B cell (primary cell): ENCODE measurements around the gene TULP1. TPM values are rescaled to one million over a fixed set of nuclear protein-coding genes. Genes with fewer than 3 reads are reported as not detected.

ENCODE experiments used
- ATAC-seq: fragments of 200-7000 bp; cut with Tn5 transposase; one replicate; pipeline ENCODE4 v1.10.0; 2021; ENCODE audit warnings: low read depth, mild to moderate bottlenecking, moderate number of reproducible peaks, moderate library complexity
- CTCF ChIA-PET: fragments of 350-600 bp; sonication (Branson Sonifier 250); formaldehyde crosslinking; loops from one replicate; lab custom pipeline; 2021; ENCODE audit warnings: antibody characterized with exemption, inconsistent platforms; lab: Charles Lee
- POLR2A ChIA-PET: fragments of 350-600 bp; sonication (Branson Sonifier 250); formaldehyde crosslinking; loops from one replicate; lab custom pipeline; 2021; ENCODE audit warnings: antibody characterized with exemption; lab: Charles Lee
- DNase-seq: peaks from one replicate; pipeline ENCODE4 v3.0.0; 2013
- H2AFZ ChIP-seq: 2 replicates; pipeline ENCODE4 v1.6.1; 2012; ENCODE audit warnings: mild to moderate bottlenecking, low read depth, low read length; ENCODE audit not compliant: insufficient read depth, poor library complexity, severe bottlenecking
- H3K27ac ChIP-seq, 2 donors: 1 replicate in 1 of 2; 2 replicates in 1 of 2; pipeline ENCODE4 v1.5.1; 2012 to 2013; ENCODE audit warnings: low read length in 2 of 2, mild to moderate bottlenecking in 2 of 2, moderate library complexity in 1 of 2
- H3K27me3 ChIP-seq, 4 experiments: fragments of 200-600 bp in 1 of 4; sonication (generic) in 1 of 4; replicated peaks in 1 of 4; 1 replicate in 2 of 4; 2 replicates in 2 of 4; pipeline versions ENCODE4 v1.6.1 to v1.7.0; 2013 to 2016; ENCODE audit warnings: low read length in 3 of 4, mild to moderate bottlenecking in 2 of 4, mixed read lengths in 1 of 4, moderate library complexity in 1 of 4; ENCODE audit not compliant: insufficient read depth in 4 of 4, control insufficient read depth in 3 of 4; ENCODE audit errors: control extremely low read depth in 1 of 4
- H3K36me3 ChIP-seq, 2 experiments: replicated peaks in 1 of 2; 1 replicate in 1 of 2; 2 replicates in 1 of 2; pipeline versions ENCODE4 v1.6.1 to v1.7.1; 2013; ENCODE audit warnings: low read length in 1 of 2; ENCODE audit not compliant: insufficient read depth in 2 of 2, control insufficient read depth in 1 of 2; ENCODE audit errors: control extremely low read depth in 1 of 2, extremely low read depth in 1 of 2
- H3K4me1 ChIP-seq, 2 donors: fragments of 200-600 bp in 1 of 2; sonication (generic) in 1 of 2; 1 replicate in 1 of 2; 2 replicates in 1 of 2; pipeline versions ENCODE4 v1.5.1 to v1.6.1; 2013 to 2017; ENCODE audit warnings: low read length in 2 of 2; ENCODE audit not compliant: control insufficient read depth in 2 of 2, insufficient read depth in 2 of 2
- H3K4me2 ChIP-seq: replicated peaks from 2 replicates; pipeline ENCODE3; 2012; ENCODE audit warnings: mild to moderate bottlenecking, low read depth, low read length; ENCODE audit not compliant: poor library complexity, severe bottlenecking
- H3K4me3 ChIP-seq, 5 experiments: fragments of 200-600 bp in 1 of 5; sonication (generic) in 1 of 5; 1 replicate in 3 of 5; 2 replicates in 2 of 5; pipeline versions ENCODE4 v1.5.1 to v1.7.0; 2011 to 2016; ENCODE audit warnings: low read length in 4 of 5, mild to moderate bottlenecking in 4 of 5, low read depth in 2 of 5, control low read depth in 1 of 5, moderate library complexity in 1 of 5; ENCODE audit not compliant: insufficient read depth in 1 of 5; ENCODE audit errors: control extremely low read depth in 1 of 5, extremely low read depth in 1 of 5
- H3K79me2 ChIP-seq: fragments of 200-600 bp; sonication (generic); one replicate; pipeline ENCODE4 v1.6.0; 2016; ENCODE audit warnings: low read length; ENCODE audit not compliant: control insufficient read depth, insufficient read depth
- H3K9ac ChIP-seq: fragments of 200-600 bp; sonication (generic); 2 replicates; pipeline ENCODE4 v1.6.1; 2017; ENCODE audit warnings: mild to moderate bottlenecking, low read length, moderate library complexity
- H3K9me3 ChIP-seq, 3 donors: one replicate each; pipeline versions ENCODE4 v1.6.1 to v1.7.1; 2013; ENCODE audit warnings: low read length in 2 of 3; ENCODE audit not compliant: control insufficient read depth in 2 of 3, insufficient read depth in 1 of 3; ENCODE audit errors: control extremely low read depth in 1 of 3
- H4K20me1 ChIP-seq: 2 replicates; pipeline ENCODE4 v1.6.0; 2012; ENCODE audit warnings: mild to moderate bottlenecking, low read length; ENCODE audit not compliant: insufficient read depth, control insufficient read depth, poor library complexity, severe bottlenecking
- H3K27ac Mint-ChIP-seq: one replicate; pipeline ENCODE4 v1.8.0; 2021; ENCODE audit warnings: mixed read lengths
- H3K27me3 Mint-ChIP-seq: one replicate; pipeline ENCODE4 v1.8.0; 2021; ENCODE audit warnings: mixed read lengths
- H3K4me1 Mint-ChIP-seq: one replicate; pipeline ENCODE4 v1.8.0; 2021; ENCODE audit warnings: mixed read lengths
- H3K4me3 Mint-ChIP-seq: one replicate; pipeline ENCODE4 v1.8.0; 2021; ENCODE audit warnings: mixed read lengths
- H3K9me3 Mint-ChIP-seq: one replicate; pipeline ENCODE4 v1.8.0; 2022; ENCODE audit warnings: mixed read lengths; ENCODE audit not compliant: insufficient read depth
- CTCF ChIP-seq: fragments of 200-600 bp; IDR thresholded peaks from one replicate; pipeline ENCODE4 v1.8.0; 2022; ENCODE audit warnings: antibody characterized with exemption, mild to moderate bottlenecking
- EZH2 ChIP-seq: IDR thresholded peaks from 2 replicates; pipeline ENCODE4 v1.6.1; 2012; ENCODE audit warnings: borderline replicate concordance, low read depth, mild to moderate bottlenecking, moderate library complexity, low read length; ENCODE audit not compliant: insufficient read depth, poor library complexity, severe bottlenecking
- WGBS: methylation state at CpG from one replicate; pipeline ENCODE4 v1.1.5; 2013; ENCODE audit warnings: missing lambda C conversion rate; ENCODE audit not compliant: insufficient coverage; 5-methylcytosine and 5-hydroxymethylcytosine counted together
- intact Hi-C: fragments of 100-400 bp; cut with micrococcal nuclease; formaldehyde crosslinking; loops from one replicate; pipeline ENCODE4 v1.10.0; 2022
- polyA plus RNA-seq: library from polyadenylated mRNA; depleted of rRNA; stranded (reverse); fragments of >200 nt; gene quantifications from 2 replicates; pipeline ENCODE4 v1.2.3, GENCODE V29; 2012
- total RNA-seq, 2 donors: library from RNA; stranded (reverse); fragments of 120-200 nt in 1 of 2; gene quantifications; 1 replicate in 1 of 2; 2 replicates in 1 of 2; pipeline versions ENCODE4 v1.2.3 to v1.2.4, GENCODE V29; 2013 to 2022

Gene TULP1
- total and polyA plus RNA-seq, 2 donors (not counting 1 experiment from before 2014, with no cell fraction given) = not detected

GRCh38 chr6:35453236-35453635, 59.5 kb downstream of the TULP1 start:
- Histone ChIP-seq H3K79me2 (peaks cover 4% of the 10 kb centered on the region), H2AFZ (peak overlapping the region; percentile 86), H3K4me1 (peaks cover 14 to 21% of the 10 kb centered on the region in 2 donors), H4K20me1 (peaks cover 8% of the 10 kb centered on the region), H3K9me3 (no peaks in the 10 kb centered on the region), H3K27ac (no peak overlapping the region), H3K27me3 (no peaks in the 10 kb centered on the region), H3K4me3 (peak overlapping the region in 3 of 5 experiments; percentile 79 to 89 (median 79)), H3K9ac (peak overlapping the region; percentile 88), H3K4me2 (peak overlapping the region; percentile 96), H3K36me3 (peaks cover 0 to 8% of the 10 kb centered on the region in 2 experiments)
- peak overlapping the region; percentile 63 for H3K27ac Mint-ChIP-seq
- H3K4me1 Mint-ChIP-seq = peaks cover 36% of the 10 kb centered on the region
- DNase-seq (no peak), ATAC-seq (no peak)
- H3K27me3 Mint-ChIP-seq = no peaks in the 10 kb centered on the region
- peak overlapping the region; percentile 86 for H3K4me3 Mint-ChIP-seq
- ChIA-PET CTCF (interaction anchor here (0.7 to 11.4 kb wide), 9 partner anchors 15 to 661 kb away, joined by 3 to 127 read pairs (median 5); partner anchors contain the start of genes DEF6 and RPL10A), POLR2A (interaction anchor here (0.5 to 2.3 kb wide), 2 partner anchors 11 to 14 kb away, joined by 3 to 7 read pairs; partner anchors contain the start of gene RPL10A)
- WGBS = no CpG with 5 or more reads among the region's 3 CpGs
- no peak for TF ChIP-seq CTCF
- no peak for TF ChIP-seq EZH2
- no peaks in the 10 kb centered on the region for H3K9me3 Mint-ChIP-seq
- intact Hi-C loops = loop anchor here (5.0 kb wide), 1 partner anchor 574 kb away; the partner anchor contains the start of gene MAPK14
